Mesodermal cell (in vitro differentiated cells): ENCODE measurements around the gene SH3GL1.
"Not testable (repeated sequence)": the region's sequence is repeated elsewhere in the genome, so short reads cannot be mapped to it uniquely, and the experiment has no call there.

Experiments
- H3K27ac ChIP-seq: 2 replicates; pipeline ENCODE4 v1.7.0; 2013; ENCODE audit warnings: mild to moderate bottlenecking, low read depth, low read length, moderate library complexity; ENCODE audit not compliant: severe bottlenecking
- H3K36me3 ChIP-seq: 2 replicates; pipeline ENCODE4 v1.7.1; 2013; ENCODE audit warnings: mild to moderate bottlenecking, low read length, moderate library complexity; ENCODE audit not compliant: control insufficient read depth, insufficient read depth
- H3K4me1 ChIP-seq: one replicate; pipeline ENCODE4 v1.7.1; 2013; ENCODE audit warnings: mild to moderate bottlenecking, low read length; ENCODE audit not compliant: insufficient read depth, control insufficient read depth, poor library complexity, severe bottlenecking
- H3K4me3 ChIP-seq: 2 replicates; pipeline ENCODE4 v1.7.0; 2013; ENCODE audit warnings: low read length, control low read depth, mild to moderate bottlenecking; ENCODE audit not compliant: insufficient read depth, poor library complexity, severe bottlenecking; ENCODE audit errors: extremely low read depth
- H3K9me3 ChIP-seq: 2 replicates; pipeline ENCODE4 v1.7.1; 2013; ENCODE audit warnings: mild to moderate bottlenecking, low read length, moderate library complexity; ENCODE audit not compliant: control insufficient read depth
- WGBS, 2 experiments: methylation state at CpG; one replicate each; pipeline ENCODE4 v1.1.5; 2013; ENCODE audit warnings: missing lambda C conversion rate in 2 of 2; ENCODE audit not compliant: insufficient coverage in 2 of 2; 5-methylcytosine and 5-hydroxymethylcytosine counted together

SH3GL1 gene

DNA sequence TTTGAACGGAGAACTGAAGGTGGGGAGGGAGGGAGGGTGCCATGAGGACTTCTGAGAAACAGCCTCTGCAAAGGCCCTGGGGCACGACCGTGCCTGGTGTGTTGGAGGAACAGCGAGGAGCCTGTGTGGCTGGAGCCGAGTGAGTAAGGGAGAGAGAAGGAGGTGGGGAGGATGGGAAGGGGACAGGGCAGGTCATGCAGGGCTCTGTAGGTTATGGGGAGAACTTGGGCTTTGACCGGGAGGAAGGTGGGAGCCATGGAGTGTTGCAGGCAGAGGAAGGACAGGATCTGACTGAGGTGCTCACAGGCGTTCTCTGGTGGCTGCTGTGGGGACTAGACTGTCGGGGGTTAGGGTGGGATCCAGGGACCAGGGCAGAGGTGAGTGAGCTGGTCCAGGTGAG is 50.2 kb downstream of the SH3GL1 start:
- WGBS, 2 experiments = 85 to 89% methylated on average over 8 of the region's 8 CpGs
- Histone ChIP-seq H3K36me3 (peaks cover 22% of the 10 kb centered on the region), H3K4me3 (no peak overlapping the region), H3K27ac (no peak overlapping the region), H3K9me3 (no peaks in the 10 kb centered on the region), H3K4me1 (no peaks in the 10 kb centered on the region)

GRCh38 chr19:4349225-4349624 is 51.1 kb downstream of the SH3GL1 start:
- H3K27ac ChIP-seq, H3K4me3 ChIP-seq, H3K4me1 ChIP-seq, H3K9me3 ChIP-seq: not testable (repeated sequence)
- WGBS, 2 experiments = 93 to 94% methylated on average over 9 to 11 of the region's 16 CpGs
- H3K36me3 ChIP-seq = peaks cover 19% of the 10 kb centered on the region

DNA sequence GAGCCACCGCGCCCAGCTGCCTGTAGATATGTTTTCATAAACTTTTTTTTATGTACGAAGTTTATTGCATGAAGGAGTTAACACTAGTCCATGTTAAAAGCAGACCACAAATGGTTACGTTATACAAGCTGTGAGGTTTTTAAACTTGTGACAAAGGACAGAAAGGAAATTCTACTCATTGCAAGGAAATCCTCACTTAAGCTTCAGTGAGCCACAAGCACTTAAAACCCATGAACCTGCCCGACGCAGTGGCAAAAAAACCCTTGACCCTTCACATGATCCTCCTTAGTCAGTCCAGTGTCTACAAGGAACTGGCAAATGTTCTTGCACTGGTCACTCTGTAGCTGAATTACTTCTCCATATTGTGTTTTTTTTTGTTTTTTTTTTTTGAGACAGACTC is 52.8 kb downstream of the SH3GL1 start:
- no peak overlapping the region for H3K27ac ChIP-seq
- no peaks in the 10 kb centered on the region for H3K4me1 ChIP-seq
- H3K36me3 ChIP-seq = peaks cover 10% of the 10 kb centered on the region
- WGBS, 2 experiments = 98 to 100% methylated on average over 4 to 6 of the region's 6 CpGs
- H3K4me3 ChIP-seq = no peak overlapping the region
- no peaks in the 10 kb centered on the region for H3K9me3 ChIP-seq

DNA sequence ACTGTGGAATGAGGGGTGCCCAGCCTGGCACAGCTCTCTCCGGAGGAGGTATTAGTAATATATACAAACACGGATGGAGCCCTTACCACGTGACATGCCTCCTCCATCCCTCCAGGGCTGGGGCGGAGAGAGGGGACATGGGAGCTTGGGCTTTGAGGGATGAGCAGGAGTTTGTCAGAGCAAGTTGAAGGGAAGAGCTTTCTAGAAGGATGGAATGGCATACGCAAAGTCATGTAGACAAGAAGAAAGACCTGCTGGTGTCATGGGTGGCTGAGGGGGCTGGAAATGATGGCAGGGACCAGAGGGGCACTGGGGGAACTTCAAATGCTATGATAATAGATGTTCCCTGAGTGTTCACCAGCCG is 54.3 kb downstream of the SH3GL1 start:
- Histone ChIP-seq H3K4me3 (no peak overlapping the region), H3K27ac (no peak overlapping the region), H3K4me1 (no peaks in the 10 kb centered on the region), H3K9me3 (no peaks in the 10 kb centered on the region), H3K36me3 (peaks cover 10% of the 10 kb centered on the region)
- 100% methylated on average over 4 to 5 of the region's 6 CpGs for WGBS, 2 experiments

DNA sequence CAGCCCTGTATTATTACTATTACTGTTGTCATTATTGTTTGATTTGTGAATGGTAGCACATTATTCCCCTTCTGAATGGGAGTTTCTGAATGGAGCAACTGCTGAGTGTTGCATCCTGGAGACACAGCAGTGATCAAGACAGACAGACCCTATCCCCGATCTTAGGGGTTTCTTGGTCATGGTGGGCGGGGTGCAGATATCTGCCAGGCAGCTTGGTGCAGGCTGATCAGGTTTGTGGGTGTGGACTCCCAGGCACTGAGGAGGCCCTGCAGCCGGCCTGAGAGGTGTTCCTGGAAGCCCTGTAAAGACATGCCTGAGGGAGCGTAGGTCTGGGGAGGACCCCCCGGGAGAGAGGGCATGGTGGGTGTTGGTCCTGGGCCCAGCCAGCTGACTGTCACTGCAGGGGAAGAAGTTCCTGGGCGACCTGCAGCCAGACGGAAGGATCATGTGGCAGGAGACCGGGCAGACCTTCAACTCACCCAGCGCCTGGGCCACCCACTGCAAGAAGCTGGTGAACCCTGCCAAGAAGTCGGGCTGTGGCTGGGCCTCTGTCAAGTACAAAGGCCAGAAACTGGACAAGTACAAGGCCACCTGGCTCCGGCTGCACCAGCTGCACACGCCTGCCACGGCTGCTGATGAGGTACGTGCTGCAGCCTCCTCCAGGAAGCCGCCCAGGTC is 54.9 kb downstream of the SH3GL1 start:
- WGBS, 2 experiments = 94 to 98% methylated on average over 14 of the region's 15 CpGs
- Histone ChIP-seq H3K9me3 (no peaks in the 10 kb centered on the region), H3K27ac (no peak overlapping the region), H3K4me3 (no peak overlapping the region), H3K36me3 (peaks cover 10% of the 10 kb centered on the region), H3K4me1 (no peaks in the 10 kb centered on the region)

- Histone ChIP-seq H3K4me1 (peaks cover 2% of the 10 kb centered on the region), H3K4me3 (peak within 1 kb of the TSS; percentile 72), H3K36me3 (peaks cover 8% of the 10 kb centered on the region), H3K27ac (peak within 1 kb of the TSS; percentile 96), H3K9me3 (no peaks in the 10 kb centered on the region)
- 9 to 14% methylated on average over 47 to 51 of the region's 101 CpGs for WGBS, 2 experiments
Observed at GRCh38 chr19:4343370-4344307, 56.7 kb downstream of the SH3GL1 start, which contains the start of gene MPND. Gene MPND (plus strand): TSS chr19:4343562. CDS start chr19:4343594, 32 bp downstream.

DNA sequence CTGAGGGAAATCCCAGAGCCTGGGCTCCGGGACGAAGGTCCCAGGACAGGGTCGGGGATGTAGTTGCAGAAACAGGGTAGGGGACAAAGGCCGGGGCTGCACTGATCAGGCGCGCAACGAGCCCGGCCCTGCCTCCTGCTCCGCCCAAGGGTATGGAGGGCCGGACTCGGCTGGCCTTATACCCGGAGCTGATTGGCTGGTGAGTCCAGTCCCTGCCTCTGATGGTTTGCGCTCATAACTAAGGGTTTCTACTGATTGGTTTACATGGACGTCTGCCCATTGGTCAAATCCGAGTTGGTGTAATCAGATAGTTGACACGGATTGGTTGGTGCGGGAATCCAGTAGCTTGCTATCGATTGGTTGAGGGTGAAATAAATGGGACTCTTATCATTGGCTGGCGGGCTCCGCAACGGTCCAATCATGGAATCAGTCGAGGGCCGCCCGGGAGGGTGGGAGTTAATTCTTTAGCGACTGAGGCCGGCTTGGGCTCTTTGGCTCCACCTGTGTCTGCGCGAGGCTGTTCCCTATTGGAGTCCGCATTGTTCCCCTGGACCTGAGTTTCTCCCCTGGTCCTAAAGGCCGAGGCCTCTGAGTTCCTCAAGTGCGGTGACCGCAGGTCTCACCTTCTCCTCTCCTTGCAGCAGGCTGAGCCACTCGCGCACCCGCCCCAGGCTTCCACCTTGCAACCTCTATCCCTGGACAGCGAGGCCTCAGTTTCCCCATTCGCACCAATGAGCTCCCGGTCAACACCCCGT is 57.6 kb downstream of the SH3GL1 start:
- peaks cover 4% of the 10 kb centered on the region for H3K4me1 ChIP-seq
- H3K9me3 ChIP-seq = no peaks in the 10 kb centered on the region
- H3K36me3 ChIP-seq = peaks cover 3% of the 10 kb centered on the region
- WGBS, 2 experiments = 0 to 1% methylated on average over 36 to 39 of the region's 39 CpGs
- H3K27ac ChIP-seq = peak overlapping the region; percentile 96
- peak overlapping the region; percentile 72 for H3K4me3 ChIP-seq

DNA sequence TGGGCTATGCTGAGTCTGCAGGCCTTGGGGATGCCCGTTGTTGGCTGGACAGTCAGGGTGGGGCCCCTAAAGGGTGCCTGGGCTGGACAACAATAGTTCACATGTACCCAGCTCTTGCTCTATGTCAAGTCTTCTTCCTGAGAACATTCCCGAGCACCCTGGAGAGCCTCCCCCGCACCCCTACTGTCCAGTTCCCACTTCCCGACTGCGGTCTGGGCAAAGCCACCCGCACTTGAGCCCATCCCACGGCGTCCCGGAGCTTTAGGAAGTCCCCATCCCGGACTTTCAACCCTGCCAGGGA is 58.1 kb downstream of the SH3GL1 start:
- 9 to 10% methylated on average over 9 to 10 of the region's 10 CpGs for WGBS, 2 experiments

GRCh38 chr19:4338441-4339355 is 61.6 kb downstream of the SH3GL1 start, which contains the start of gene STAP2:
Gene STAP2 (minus strand): TSS chr19:4338827. CDS start chr19:4338753, 74 bp downstream.
- H3K36me3 ChIP-seq = no peaks in the 10 kb centered on the region
- no peak within 1 kb of the TSS for H3K4me3 ChIP-seq
- H3K4me1 ChIP-seq = peaks cover 4% of the 10 kb centered on the region
- H3K27ac ChIP-seq = peak within 1 kb of the TSS; percentile 23
- WGBS, 2 experiments = 74 to 75% methylated on average over 16 to 18 of the region's 27 CpGs
- H3K9me3 ChIP-seq = no peaks in the 10 kb centered on the region

More for the DNA sequence above, 58.1 kb downstream of the SH3GL1 start:
- Histone ChIP-seq H3K4me1 (peaks cover 4% of the 10 kb centered on the region), H3K27ac (peak overlapping the region; percentile 96), H3K9me3 (no peaks in the 10 kb centered on the region), H3K4me3 (peak overlapping the region; percentile 62), H3K36me3 (peaks cover 3% of the 10 kb centered on the region)
